ENCODE data around the gene CIRBP.

- no peak for TF ChIP-seq POLR2AphosphoS5 (IDR thresholded peaks at IDR 0.05; ENCODE audit: low read depth, low read length)
- TF ChIP-seq, protein P1, sequence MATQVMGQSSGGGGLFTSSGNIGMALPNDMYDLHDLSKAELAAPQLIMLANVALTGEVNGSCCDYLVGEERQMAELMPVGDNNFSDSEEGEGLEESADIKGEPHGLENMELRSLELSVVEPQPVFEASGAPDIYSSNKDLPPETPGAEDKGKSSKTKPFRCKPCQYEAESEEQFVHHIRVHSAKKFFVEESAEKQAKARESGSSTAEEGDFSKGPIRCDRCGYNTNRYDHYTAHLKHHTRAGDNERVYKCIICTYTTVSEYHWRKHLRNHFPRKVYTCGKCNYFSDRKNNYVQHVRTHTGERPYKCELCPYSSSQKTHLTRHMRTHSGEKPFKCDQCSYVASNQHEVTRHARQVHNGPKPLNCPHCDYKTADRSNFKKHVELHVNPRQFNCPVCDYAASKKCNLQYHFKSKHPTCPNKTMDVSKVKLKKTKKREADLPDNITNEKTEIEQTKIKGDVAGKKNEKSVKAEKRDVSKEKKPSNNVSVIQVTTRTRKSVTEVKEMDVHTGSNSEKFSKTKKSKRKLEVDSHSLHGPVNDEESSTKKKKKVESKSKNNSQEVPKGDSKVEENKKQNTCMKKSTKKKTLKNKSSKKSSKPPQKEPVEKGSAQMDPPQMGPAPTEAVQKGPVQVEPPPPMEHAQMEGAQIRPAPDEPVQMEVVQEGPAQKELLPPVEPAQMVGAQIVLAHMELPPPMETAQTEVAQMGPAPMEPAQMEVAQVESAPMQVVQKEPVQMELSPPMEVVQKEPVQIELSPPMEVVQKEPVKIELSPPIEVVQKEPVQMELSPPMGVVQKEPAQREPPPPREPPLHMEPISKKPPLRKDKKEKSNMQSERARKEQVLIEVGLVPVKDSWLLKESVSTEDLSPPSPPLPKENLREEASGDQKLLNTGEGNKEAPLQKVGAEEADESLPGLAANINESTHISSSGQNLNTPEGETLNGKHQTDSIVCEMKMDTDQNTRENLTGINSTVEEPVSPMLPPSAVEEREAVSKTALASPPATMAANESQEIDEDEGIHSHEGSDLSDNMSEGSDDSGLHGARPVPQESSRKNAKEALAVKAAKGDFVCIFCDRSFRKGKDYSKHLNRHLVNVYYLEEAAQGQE (IDR thresholded peaks at IDR 0.05; ENCODE audit: insufficient read depth in 1 of 2, low read depth in 2 of 2, low read length in 2 of 2): no peak
These were observed 23.5 kb downstream of the CIRBP start for GRCh38 chr19:1292419-1293151.

Data from PFSK-1 (cell line).